HepG2 (cell line): ENCODE data around the gene LSR. TPM values are rescaled to one million over a fixed set of nuclear protein-coding genes. Genes with fewer than 3 reads are reported as not detected.

Source experiments
- ATAC-seq: fragments of 200-7000 bp; cut with Tn5 transposase; 3 replicates; pipeline ENCODE4 v1.9.1; 2020; ENCODE audit warnings: mild to moderate bottlenecking, moderate library complexity
- BruUV-seq: library from RNA; stranded (reverse); fragments of 400-500 nt; replicated peaks from 2 replicates; lab custom pipeline; 2021; lab: Mats Ljungman, UMichigan
- CTCF ChIA-PET: fragments of 300-600 bp; formaldehyde crosslinking; extraction: SDS; loops from one replicate; lab custom pipeline; 2021; ENCODE audit warnings: low total read pairs, inconsistent platforms, low intra/inter-chr PET ratio; lab: Yijun Ruan, JAX
- POLR2A ChIA-PET: fragments of 350-600 bp; sonication (Branson Sonifier 250); formaldehyde crosslinking; loops from one replicate; lab custom pipeline; 2020; ENCODE audit warnings: antibody characterized with exemption, inconsistent platforms; lab: Yijun Ruan, JAX
- DNase-seq: peaks from one replicate; pipeline ENCODE4 v3.0.0-alpha.2; 2015; ENCODE audit warnings: low spot score
- FAIRE-seq: peaks from 3 replicates; lab custom pipeline; 2011; peaks lifted over from hg19 to GRCh38; lab: Jason Lieb, UNC
- H2AFZ ChIP-seq: one replicate; pipeline ENCODE4 v1.6.1; 2011; ENCODE audit warnings: low read length, inconsistent platforms
- H3K27ac ChIP-seq: fragments of 300-600 bp; 3 replicates; pipeline ENCODE4 v1.8.0; 2011; ENCODE audit warnings: mixed run types, mild to moderate bottlenecking, mixed read lengths, low read length, inconsistent platforms; ENCODE audit not compliant: insufficient read depth; ENCODE audit errors: extremely low read length
- H3K27me3 ChIP-seq, 2 experiments: fragments of 200-600 bp in 1 of 2; 2 replicates in 1 of 2; 3 replicates in 1 of 2; pipeline versions ENCODE4 v1.6.0 to v1.8.0; 2011; ENCODE audit warnings: low read length in 2 of 2, mild to moderate bottlenecking in 2 of 2, moderate library complexity in 2 of 2, inconsistent platforms in 1 of 2; ENCODE audit not compliant: insufficient read depth in 2 of 2, control insufficient read depth in 1 of 2
- H3K36me3 ChIP-seq, 2 experiments: fragments of 200-600 bp in 1 of 2; replicated peaks in 1 of 2; 2 replicates in 1 of 2; 3 replicates in 1 of 2; pipeline versions ENCODE4 v1.5.1 to v1.8.0; 2011; ENCODE audit warnings: low read length in 2 of 2, inconsistent platforms in 1 of 2; ENCODE audit not compliant: insufficient read depth in 2 of 2, control insufficient read depth in 1 of 2
- H3K4me1 ChIP-seq: 2 replicates; pipeline ENCODE4 v1.5.1; 2012; ENCODE audit warnings: low read length, inconsistent platforms; ENCODE audit not compliant: insufficient read depth
- H3K4me2 ChIP-seq: 2 replicates; pipeline ENCODE4 v1.6.0; 2011; ENCODE audit warnings: low read depth, low read length, inconsistent platforms
- H3K4me3 ChIP-seq, 3 experiments: fragments of 200-600 bp in 1 of 3; sonication (generic), shearing (Covaris generic) in 1 of 3; replicated peaks in 1 of 3; 2 replicates each; pipeline ENCODE4 v1.5.1; 2011 to 2016; ENCODE audit warnings: low read length in 3 of 3, inconsistent platforms in 2 of 3, low read depth in 2 of 3, mild to moderate bottlenecking in 2 of 3, control low read depth in 1 of 3, mixed read lengths in 1 of 3; ENCODE audit not compliant: insufficient read depth in 1 of 3
- H3K79me2 ChIP-seq: one replicate; pipeline ENCODE4 v1.6.1; 2011; ENCODE audit warnings: low read length, inconsistent platforms; ENCODE audit not compliant: insufficient read depth
- H3K9ac ChIP-seq: 2 replicates; pipeline ENCODE4 v1.6.0; 2011; ENCODE audit warnings: mild to moderate bottlenecking, low read depth, low read length, inconsistent platforms; ENCODE audit not compliant: insufficient read depth
- H3K9me3 ChIP-seq: 2 replicates; pipeline ENCODE4 v1.5.1; 2012; ENCODE audit warnings: mild to moderate bottlenecking, low read length
- H4K20me1 ChIP-seq: 2 replicates; pipeline ENCODE4 v1.6.0; 2011; ENCODE audit warnings: inconsistent platforms, mild to moderate bottlenecking, low read length, moderate library complexity; ENCODE audit not compliant: insufficient read depth
- AGO1 ChIP-seq: fragments of 200-400 bp; formaldehyde crosslinking; IDR thresholded peaks from 2 replicates; pipeline ENCODE4 v1.6.1; 2017; ENCODE audit warnings: mild to moderate bottlenecking, low read depth, low read length, moderate library complexity; ENCODE audit not compliant: poor library complexity, severe bottlenecking
- EZH2 ChIP-seq: conservative IDR thresholded peaks from 2 replicates; pipeline ENCODE4 v1.6.1; 2012; ENCODE audit warnings: mild to moderate bottlenecking, low read depth, low read length, moderate library complexity
- FIP1L1 ChIP-seq: fragments of 200-400 bp; formaldehyde crosslinking; IDR thresholded peaks from 2 replicates; pipeline ENCODE4 v1.6.1; 2018; ENCODE audit warnings: low read depth, mild to moderate bottlenecking, low read length, moderate library complexity, borderline replicate concordance; ENCODE audit not compliant: insufficient read depth
- FLYWCH1 ChIP-seq: sonication (generic); formaldehyde crosslinking; IDR thresholded peaks from 2 replicates; pipeline ENCODE4 v1.8.1; 2023; ENCODE audit warnings: mild to moderate bottlenecking, missing genetic modification reagents
- HMGA1 ChIP-seq: sonication (generic); formaldehyde crosslinking; conservative IDR thresholded peaks from 2 replicates; pipeline ENCODE4 v1.4.0; 2020; ENCODE audit warnings: missing genetic modification reagents
- ISX ChIP-seq: sonication (generic); formaldehyde crosslinking; conservative IDR thresholded peaks from 2 replicates; pipeline ENCODE4 v1.5.0; 2020; ENCODE audit warnings: missing genetic modification reagents
- KLF16 ChIP-seq, 2 experiments: sonication (generic) in 1 of 2; formaldehyde crosslinking in 1 of 2; IDR thresholded peaks; 2 replicates each; pipeline versions ENCODE4 v1.6.1 to v1.8.0; 2016 to 2023; ENCODE audit warnings: missing genetic modification reagents in 2 of 2, missing compliant biosample characterization in 1 of 2
- NR2F1 ChIP-seq, 2 experiments: fragments of 450-650 bp in 1 of 2; formaldehyde crosslinking in 1 of 2; IDR thresholded peaks; 2 replicates each; pipeline versions ENCODE4 v1.5.0 to v1.6.1; 2016 to 2020; ENCODE audit warnings: mild to moderate bottlenecking in 1 of 2, missing compliant biosample characterization in 1 of 2, missing genetic modification reagents in 1 of 2, moderate library complexity in 1 of 2
- ONECUT2 ChIP-seq: sonication (generic); formaldehyde crosslinking; IDR thresholded peaks from 2 replicates; pipeline ENCODE4 v1.4.0; 2020; ENCODE audit warnings: missing genetic modification reagents
- RARG ChIP-seq: sonication (generic); formaldehyde crosslinking; IDR thresholded peaks from 2 replicates; pipeline ENCODE4 v1.4.0; 2020; ENCODE audit warnings: low read depth, mild to moderate bottlenecking, missing genetic modification reagents
- RFX1 ChIP-seq: fragments of 450-650 bp; IDR thresholded peaks from 2 replicates; pipeline ENCODE4 v1.6.1; 2017
- XRCC5 ChIP-seq: fragments of 200-400 bp; formaldehyde crosslinking; optimal IDR thresholded peaks from 2 replicates; pipeline ENCODE3; 2017; ENCODE audit warnings: mild to moderate bottlenecking, low read length
- ZNF3 ChIP-seq: IDR thresholded peaks from 2 replicates; pipeline ENCODE4 v1.7.0; 2017; ENCODE audit warnings: inconsistent platforms
- WGBS: methylation state at CpG from one replicate; pipeline ENCODE4 v1.1.6; 2017; ENCODE audit warnings: low lambda C conversion rate; 5-methylcytosine and 5-hydroxymethylcytosine counted together
- in situ Hi-C: cut with HindIII; loops from 2 replicates; pipeline ENCODE4 v1.10.0; 2017; ENCODE audit warnings: low pct_unique_long_range_greater_than_20kb; ENCODE audit not compliant: extremely low pct_ligation_motif_present
- intact Hi-C: fragments of 100-400 bp; cut with micrococcal nuclease; formaldehyde crosslinking; loops from one replicate; pipeline ENCODE4 v1.10.0; 2022; ENCODE audit not compliant: unreplicated experiment
- polyA plus RNA-seq, 8 experiments: library from polyadenylated mRNA; depleted of rRNA in 3 of 8; stranded (reverse) in 7 of 8; unstranded in 1 of 8; fragments of >200 nt; fragmentation: Illumina TruSeq in 4 of 8; extraction: Trizol in 4 of 8; gene quantifications; 2 replicates each; pipeline versions ENCODE4 v1.2.1 to v1.2.3, GENCODE V29; 2011 to 2016; ENCODE audit warnings: low read depth in 4 of 8, missing spikeins in 1 of 8, mixed read lengths in 1 of 8; ENCODE audit not compliant: insufficient read depth in 1 of 8
- total RNA-seq, 5 experiments: library from RNA; depleted of rRNA; stranded (reverse); fragments of >200 nt; fragmentation: Illumina TruSeq; extraction: Trizol; gene quantifications; 2 replicates each; pipeline ENCODE4 v1.2.3, GENCODE V29; 2016; ENCODE audit warnings: low read depth in 1 of 5
- TF ChIP-seq, protein P1 (sequence below): sonication (generic); formaldehyde crosslinking; IDR thresholded peaks from 2 replicates; pipeline ENCODE4 v1.5.1; 2020; ENCODE audit warnings: mild to moderate bottlenecking, missing genetic modification reagents
- TF ChIP-seq, protein P2 (sequence below): IDR thresholded peaks from 2 replicates; pipeline ENCODE4 v1.6.1; 2016; ENCODE audit warnings: mild to moderate bottlenecking, missing biosample characterization, missing genetic modification reagents

LSR gene
- total and polyA plus RNA-seq, 2 of the 13 experiments (the other 11 are each of a cell fraction or from before 2014, with no cell fraction given) = 29.2 to 79.2 TPM

DNA sequence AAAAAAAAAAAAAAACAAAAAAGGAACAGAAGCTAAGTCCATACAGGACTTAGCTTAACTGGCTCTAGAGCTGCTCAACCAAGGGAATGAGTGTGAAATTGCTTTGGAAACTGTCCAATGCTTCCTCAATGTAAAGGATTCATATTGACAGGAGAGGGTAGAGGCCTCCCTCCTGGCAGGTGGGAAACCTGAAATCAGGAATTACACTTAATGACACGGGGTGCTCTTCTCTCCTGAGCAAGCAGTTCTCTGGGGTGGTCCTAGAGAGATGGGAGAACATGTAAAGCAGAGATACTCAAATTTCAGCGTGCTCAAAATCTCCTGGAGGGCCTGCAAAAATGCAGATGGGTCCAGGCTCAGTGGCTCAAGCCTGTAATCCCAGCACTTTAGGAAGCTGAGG is 39.5 kb downstream of the LSR start:
- TF ChIP-seq HMGA1 (no peak), ISX (no peak), AGO1 (no peak), ONECUT2 (no peak), XRCC5 (no peak), EZH2 (no peak), NR2F1 (CRISPR knock-in tag; IDR thresholded peaks at IDR 0.05) (no peak), FIP1L1 (no peak), RFX1 (no peak), KLF16 (CRISPR knock-in tag; IDR thresholded peaks at IDR 0.05) (no peak), ZNF3 (no peak), FLYWCH1 (CRISPR knock-in tag) (no peak), RARG (CRISPR knock-in tag) (no peak)
- TF ChIP-seq, protein P1, sequence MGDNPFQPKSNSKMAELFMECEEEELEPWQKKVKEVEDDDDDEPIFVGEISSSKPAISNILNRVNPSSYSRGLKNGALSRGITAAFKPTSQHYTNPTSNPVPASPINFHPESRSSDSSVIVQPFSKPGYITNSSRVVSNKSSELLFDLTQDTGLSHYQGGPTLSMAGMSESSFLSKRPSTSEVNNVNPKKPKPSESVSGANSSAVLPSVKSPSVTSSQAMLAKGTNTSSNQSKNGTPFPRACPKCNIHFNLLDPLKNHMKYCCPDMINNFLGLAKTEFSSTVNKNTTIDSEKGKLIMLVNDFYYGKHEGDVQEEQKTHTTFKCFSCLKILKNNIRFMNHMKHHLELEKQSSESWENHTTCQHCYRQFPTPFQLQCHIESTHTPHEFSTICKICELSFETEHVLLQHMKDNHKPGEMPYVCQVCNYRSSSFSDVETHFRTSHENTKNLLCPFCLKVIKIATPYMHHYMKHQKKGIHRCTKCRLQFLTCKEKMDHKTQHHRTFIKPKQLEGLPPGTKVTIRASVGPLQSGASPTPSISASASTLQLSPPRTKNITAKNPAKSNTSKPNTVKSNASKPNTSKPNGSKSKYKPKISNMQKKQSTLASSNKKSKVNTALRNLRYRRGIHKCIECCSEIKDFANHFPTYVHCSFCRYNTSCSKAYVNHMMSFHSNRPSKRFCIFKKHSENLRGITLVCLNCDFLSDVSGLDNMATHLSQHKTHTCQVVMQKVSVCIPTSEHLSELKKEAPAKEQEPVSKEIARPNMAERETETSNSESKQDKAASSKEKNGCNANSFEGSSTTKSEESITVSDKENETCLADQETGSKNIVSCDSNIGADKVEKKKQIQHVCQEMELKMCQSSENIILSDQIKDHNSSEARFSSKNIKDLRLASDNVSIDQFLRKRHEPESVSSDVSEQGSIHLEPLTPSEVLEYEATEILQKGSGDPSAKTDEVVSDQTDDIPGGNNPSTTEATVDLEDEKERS (CRISPR knock-in tag) = no peak
- TF ChIP-seq, protein P2, sequence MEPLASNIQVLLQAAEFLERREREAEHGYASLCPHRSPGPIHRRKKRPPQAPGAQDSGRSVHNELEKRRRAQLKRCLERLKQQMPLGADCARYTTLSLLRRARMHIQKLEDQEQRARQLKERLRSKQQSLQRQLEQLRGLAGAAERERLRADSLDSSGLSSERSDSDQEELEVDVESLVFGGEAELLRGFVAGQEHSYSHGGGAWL (CRISPR knock-in tag) = no peak
- intact Hi-C loops = no loop called here
- no peaks in the 10 kb centered on the region for H4K20me1 ChIP-seq
- ChIA-PET CTCF (no interaction called here), POLR2A (no interaction called here)
- H3K79me2 ChIP-seq = no peaks in the 10 kb centered on the region
- H3K9ac ChIP-seq = no peak overlapping the region
- 23% methylated on average over 2 of the region's 2 CpGs for WGBS
- no peak overlapping the region for H3K27ac ChIP-seq
- FAIRE-seq = no peak
- no peak for ATAC-seq
- H3K36me3 ChIP-seq = no peaks in the 10 kb centered on the region
- peaks cover 2 to 27% of the 10 kb centered on the region in 2 experiments; a peak in 4 of 5 replicates for H3K27me3 ChIP-seq
- BruUV-seq = no TSS peak
- H3K4me3 ChIP-seq = no peak overlapping the region
- DNase-seq = no peak
- in situ Hi-C loops = no loop called here
- H3K4me1 ChIP-seq = peaks cover 63% of the 10 kb centered on the region
- no peak overlapping the region for H2AFZ ChIP-seq
- H3K4me2 ChIP-seq = no peak overlapping the region
- H3K9me3 ChIP-seq = no peaks in the 10 kb centered on the region
